HG03439 (cell line): ENCODE results near the gene PSORS1C2.

Experiments
- ATAC-seq: cut with Tn5 transposase; IDR thresholded peaks from one replicate; pipeline ENCODE4 v1.9.1; 2021; ENCODE audit warnings: mild to moderate bottlenecking, moderate library complexity; ENCODE audit not compliant: unreplicated experiment

The PSORS1C2 gene

DNA sequence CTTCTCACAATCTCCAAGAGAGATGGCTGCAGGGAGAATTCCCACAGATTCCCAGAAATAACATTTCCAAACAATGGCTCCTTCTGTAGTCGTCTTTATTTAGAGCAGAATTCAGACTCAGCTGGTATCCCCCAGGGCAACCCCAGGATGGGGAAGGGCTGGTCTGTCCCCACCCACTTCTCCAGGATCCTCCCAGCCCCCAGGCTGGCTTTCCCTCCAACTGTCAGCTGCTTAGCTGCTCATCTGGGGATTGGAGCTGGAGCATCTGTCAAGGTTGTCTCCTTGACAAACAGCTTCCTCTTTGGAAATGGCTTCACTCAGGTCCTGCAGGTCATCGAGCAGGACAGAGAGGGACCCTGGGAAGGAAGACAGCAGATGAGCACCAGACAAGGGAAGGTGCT is 3.5 kb upstream of the PSORS1C2 start:
- ATAC-seq, result no peak

DNA sequence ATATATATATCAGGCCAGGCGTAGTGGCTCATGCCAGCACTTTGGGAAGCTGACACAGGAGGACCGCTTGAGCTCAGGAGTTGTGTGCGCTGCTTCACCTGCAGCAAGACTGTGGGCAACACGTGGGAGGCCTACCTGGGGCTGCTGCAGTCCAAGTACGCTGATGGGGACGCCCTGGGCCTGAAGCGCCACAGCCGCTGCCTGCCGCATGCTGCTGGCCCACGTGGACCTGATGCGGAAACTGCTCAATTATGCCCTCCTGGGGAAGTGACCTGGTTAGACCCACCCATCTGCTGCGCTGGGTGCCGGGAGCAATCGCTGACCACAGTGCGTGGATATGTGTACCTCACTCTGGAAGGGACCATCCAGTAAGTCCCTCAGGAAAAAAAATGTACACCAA is 1.8 kb upstream of the PSORS1C2 start:
- ATAC-seq, result no peak

DNA sequence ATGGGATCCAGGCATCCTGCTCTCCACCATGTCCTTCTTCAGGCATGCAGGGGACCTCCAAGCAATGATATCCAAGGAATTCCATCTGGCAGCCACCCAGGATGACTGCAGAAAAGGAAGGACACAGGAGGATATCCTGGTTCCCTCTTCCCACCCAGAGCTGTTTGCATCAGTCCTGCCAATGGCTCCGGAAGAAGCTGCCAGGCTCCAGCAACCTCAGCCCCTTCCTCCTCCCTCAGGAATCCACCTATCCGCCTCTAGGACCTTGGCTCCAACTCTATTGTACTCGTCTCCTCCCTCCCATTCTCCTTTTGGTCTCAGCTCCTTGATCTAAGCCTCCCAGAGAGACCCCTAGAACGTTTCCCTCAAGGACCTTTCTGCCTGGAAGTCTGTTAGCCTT is 733 bp upstream of the PSORS1C2 start:
- ATAC-seq, result no peak

DNA sequence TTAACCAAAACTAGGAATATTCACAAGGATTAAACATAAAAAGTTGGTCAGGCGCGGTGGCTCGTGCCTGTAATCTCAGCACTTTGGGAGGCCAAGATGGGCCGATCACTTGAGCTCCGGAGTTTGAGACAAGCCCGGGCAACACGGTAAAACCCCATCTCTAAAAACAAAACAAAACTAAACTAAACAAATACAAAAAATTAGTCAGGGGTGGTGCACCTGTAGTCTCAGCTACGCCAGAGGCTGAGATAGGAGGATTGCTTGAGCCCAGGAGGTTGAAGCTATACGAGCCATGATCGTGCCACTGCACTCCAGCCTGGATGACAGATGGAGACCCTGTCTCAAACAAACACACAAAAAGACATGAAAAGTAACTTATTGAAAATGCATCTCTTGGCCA is 3.2 kb downstream of the PSORS1C2 start:
- ATAC-seq, result no peak

DNA sequence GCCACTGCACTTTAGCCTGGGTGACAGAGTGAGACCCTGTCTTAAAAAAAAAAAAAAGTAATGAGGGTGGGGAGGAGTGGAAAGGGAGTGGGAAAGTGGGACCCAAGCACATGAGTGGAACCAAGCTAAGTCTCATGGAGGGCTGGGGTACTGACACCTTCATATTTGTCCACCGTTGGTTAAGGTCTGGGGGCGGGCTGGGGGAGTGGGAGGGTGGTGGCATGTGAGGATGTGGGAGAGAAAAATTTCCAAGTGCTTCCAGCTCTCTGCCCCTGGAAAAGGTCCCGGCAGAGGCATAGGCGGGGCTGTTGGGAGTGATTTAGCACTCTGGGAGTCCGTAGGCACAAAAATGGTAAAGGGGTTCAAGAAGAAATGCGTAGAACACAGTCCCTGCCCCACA is 6.1 kb downstream of the PSORS1C2 start:
- ATAC-seq, result no peak

DNA sequence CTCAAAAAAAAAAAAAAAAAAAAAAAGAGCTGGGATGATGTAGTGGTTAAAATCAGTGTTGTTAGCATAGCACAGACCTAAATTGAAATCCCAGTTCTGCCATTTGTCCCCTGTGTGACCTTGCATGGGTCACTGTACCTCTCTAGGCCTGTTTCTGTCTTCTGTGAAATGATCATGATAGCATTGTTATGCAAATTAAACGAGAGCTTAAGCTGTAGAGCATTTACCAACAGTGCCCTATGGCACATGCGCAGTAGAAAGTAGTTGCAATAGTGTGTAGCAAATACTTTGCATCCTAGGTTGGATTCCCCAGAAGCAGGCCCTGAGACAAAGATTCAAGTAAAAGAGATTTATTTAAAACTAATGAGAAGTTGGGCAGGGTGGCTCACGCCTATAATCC is 7.3 kb downstream of the PSORS1C2 start:
- ATAC-seq, result no peak

DNA sequence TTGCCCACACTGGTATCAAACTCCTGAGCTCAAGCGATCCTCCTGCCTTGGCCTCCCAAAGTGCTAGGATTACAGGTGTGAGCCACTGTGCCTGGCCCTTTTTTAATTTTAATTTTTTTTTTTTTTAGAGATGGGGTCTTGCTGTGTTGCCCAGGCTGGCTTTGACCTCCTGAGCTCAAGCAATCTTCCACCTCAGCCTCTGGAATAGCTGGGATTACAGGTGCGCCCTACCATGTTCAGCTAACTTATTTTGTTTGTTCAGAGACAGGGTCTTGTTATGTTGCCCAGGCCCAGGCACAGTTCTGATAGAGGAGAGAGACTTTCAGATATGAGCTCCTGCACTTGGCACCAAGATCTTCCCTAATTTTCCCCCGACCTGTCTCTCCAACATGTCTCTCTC is 8.1 kb downstream of the PSORS1C2 start:
- no peak for ATAC-seq

DNA sequence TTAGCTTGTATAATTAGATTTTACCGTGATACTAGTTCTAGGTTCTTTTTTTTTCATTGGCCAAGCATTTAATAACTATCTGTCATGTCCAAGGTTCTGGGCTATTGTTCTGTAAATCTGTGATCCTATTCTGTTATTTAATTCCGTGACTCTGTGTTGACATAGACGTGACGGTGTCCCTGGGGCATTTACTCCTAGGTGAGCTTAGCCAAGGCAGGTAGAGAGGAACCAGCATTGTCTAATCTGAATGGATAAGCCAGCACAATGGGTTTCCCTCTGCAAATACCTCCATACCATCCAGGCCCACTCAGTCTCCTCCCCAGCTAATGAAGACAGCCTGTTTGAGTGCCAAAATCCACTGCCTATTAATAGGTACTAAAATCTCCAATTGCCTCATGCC is 9.7 kb downstream of the PSORS1C2 start:
- ATAC-seq, result no peak

DNA sequence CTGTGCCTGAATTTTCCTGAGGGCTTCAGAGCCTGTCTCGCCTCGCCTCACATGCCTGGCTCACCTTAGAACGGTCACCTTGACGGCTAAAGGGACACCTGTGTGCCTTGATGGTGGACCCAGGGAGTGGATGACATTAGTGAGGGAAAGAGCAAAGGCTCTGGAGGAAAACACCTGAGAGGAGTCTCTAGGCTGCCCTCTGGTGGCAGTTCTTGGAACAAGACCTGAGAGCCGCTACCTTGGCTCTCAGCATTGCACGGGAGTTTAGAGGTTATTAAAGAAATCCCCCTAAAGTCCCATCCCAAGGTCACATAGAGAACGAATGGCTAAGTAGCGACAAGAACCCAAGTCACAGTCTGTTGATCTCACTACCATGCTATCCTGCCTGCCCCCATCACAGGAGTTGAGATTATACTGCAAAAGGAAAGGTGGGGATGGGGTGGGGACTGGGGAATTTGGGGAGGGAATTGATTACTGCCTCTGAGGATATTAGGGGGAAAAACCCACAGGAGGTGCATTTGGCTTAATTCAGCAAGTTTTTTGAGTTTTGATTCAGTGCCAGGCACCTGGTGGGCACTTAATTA is 10.7 kb downstream of the PSORS1C2 start:
- ATAC-seq, result no peak

DNA sequence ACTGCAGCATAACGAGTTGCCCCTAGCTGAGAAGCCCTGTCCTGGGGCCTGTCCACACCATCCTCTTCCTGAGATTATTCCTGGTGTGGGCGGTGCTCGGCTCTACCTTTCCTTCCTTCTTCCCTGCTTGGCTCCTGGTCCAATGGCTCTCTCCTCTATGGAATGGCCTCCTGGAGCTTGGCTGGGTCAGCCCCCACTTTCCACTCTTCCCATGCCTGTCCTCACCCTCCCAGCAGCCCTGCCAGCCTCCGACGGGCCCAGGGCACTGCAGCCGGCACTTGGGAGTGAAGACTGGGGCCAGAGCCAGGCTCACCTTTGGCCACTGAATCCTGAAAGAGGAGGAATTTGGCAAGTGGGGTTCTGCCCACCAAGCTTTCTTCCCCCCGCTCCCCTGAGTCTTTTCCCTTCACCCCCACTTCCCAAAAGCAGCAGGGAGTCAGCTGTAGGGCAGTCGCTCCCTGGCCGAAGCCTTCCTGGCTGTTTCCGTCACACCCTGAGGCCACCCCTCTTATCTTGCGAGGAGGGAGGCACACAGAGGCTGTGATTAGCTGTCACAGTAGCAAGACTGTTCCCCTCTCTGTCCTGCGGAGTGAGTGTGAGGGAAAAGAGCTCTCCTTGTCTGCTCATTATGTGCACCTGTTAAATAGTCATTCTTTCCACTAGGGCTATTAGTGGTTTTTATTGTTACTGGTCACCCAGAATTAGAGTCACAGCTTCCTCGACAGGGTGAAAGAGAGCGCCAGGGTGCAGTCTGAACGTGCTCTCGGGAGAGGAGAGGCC is 12.3 kb downstream of the PSORS1C2 start:
- ATAC-seq, result no peak

DNA sequence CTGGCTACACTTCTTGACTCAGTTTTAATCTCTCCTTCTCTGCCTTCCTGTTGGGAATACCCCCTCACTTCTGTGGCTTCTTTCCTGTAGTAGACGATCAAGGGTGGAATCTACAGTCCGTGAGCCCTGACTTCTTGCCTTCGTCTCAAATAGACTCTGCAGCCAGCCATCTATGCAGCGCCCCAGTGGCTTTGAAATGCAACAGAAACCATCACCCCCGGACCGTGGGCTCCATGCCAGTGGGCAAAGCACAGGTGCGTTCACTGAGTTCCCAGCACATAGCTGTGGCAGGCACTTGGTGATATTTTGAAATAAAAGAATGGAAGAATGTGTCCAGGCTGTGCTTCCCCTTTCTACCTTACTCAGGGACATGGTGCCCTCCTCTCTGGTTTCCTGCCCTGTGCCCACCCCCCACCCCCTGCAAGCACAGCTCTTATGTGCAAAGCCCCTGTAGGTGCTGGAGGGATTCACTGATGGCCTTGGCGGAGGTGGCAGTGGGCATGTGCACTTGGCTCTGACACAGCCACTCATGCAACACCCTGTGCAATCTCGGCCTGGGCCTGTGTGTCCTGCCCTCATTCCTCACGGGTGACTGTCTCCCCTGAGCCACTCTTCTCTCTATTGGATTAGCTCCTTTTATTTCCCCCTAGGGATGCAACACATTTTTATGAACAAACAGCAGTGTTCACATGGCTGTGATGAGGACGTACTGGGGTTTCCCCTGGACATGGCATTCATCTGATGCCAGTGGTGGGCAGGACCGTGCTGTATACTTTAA is 13.1 kb downstream of the PSORS1C2 start:
- ATAC-seq, result no peak

DNA sequence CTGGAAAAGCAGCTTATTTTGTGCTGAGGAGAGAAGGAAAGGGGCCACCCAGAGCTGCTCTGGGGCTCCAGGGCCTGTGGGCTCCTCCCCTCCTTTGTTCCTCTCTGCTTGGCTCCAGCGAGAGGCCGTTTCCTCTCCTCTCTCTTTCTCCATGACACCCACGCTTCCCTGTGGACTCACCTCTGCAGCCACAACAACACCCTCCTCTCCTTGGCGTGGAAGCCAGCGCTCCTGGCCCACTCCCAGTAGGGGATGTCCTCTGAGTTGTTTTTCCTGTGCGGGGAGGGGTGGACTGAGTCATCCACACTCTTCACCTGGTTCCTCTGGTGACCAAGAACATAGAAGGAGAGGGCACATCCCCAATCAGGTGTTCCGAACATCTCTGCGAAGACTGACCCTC is 13.7 kb downstream of the PSORS1C2 start:
- ATAC-seq, result no peak

DNA sequence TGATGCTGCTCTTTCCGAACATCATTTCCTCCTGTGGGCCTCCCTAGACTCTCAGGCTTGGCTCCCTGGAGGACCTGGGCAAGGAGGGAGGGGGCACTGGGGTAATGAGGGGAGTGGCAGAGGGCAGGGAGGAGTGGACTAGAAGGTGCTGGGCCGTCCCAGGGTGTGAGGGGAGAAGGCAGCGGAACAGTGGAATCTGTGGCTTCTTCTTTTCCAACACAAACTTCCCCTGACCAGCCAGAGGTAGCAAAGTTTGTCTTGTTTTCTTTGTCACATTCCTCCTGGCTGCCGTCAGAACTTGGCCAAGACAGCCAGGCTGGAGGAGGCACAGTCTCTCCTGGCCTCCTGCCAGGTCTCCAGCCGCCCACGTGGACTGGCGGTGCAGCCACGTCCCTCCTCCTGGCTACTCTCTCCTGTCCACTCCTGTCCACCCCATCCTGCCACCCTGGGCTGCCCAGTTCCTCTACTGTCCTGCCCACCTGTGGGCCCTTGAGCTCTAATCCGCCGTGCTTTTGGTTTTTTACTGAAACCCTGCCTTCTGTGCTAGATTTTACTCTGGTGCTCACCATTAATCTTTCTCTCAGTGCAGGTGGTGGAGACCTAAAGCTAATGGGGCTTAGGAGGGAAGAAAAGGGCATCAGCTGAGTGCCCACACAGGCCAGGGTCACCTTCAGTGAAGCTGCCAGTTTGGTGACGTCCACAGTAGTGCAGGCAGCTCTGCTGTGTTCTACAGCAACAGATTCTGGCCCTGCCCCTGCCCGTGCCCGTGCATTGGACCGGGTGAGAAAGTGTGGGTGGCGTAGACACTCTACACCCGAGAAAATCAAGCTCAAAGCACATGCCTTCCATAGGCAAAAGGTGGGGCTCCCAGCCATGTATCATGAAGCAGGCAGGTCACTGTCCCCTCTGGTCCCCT is 15.8 kb downstream of the PSORS1C2 start:
- ATAC-seq, result no peak

DNA sequence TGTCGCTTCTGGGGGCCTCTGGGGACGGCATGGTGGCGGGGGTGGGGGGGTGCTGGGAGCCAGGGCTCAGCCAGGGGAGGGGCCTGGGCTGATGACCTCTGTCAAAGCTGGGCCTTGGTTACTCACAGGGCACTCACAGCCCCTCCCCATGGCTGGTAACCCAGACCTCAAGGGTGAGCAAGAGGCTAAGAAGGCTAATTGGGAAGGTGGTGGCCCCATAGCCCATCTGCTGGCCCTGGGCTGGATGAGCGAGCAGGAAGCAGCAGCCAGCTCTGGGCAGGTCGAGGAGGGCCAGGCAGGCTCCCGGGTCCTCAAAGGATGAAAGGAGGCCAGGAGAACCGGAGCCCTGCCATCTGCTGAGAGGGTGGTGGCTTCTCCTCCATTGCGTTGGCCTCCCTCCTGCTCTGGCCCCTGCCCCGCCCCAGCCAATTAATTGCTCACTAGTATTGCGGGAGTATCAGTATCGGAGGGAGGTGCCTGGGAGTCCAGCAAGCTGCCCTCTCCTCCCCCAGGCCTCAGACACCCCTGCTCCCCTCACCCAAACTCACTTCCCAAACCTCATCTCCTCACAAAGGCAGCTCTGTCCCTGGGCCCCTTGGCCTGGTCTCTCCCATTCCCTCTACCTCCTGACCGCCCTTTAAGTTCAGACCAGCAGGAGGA is 17.6 kb downstream of the PSORS1C2 start:
- no peak for ATAC-seq

DNA sequence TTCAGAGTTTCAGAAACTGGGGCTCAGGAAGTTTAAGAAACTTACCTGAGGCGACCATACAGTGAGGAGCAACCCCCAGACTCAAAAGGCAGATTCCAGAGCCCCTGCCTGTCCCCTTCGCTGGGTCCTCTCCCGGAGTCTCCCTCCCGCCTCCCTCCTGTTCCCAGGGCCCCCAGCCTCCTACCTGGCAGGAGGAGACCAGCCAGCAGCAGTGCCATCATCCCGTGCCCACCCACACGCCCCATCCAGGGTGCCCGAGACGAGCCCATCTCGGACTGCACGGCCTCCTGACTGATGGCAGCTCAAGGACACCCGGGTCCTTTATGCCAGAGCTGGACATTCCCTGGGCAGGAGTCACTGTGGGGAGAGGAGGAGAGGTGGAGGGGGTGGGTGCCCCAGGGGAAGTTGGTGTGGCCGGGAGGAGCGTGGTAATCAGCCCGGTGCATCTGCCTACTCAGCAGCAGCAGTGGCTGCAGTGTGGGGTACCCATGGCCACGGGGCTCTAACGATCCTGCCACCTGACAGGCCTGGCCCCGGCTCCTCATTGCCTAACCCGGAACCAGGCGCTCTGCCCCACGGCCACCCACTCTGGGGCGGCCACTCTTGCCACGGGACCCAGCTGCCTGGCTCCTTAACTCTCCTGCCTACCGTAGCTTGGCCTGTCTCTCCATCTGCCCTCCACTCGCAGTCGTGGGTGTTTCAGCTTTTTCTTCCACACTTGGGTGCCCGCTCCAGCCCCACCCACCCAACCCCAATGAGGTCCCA is 18.5 kb downstream of the PSORS1C2 start, which contains the start of gene CDSN:
TSS of gene CDSN (minus strand) at position 296 of the 765 bp plus-strand sequence. CDS start at position 269, 27 bp downstream.
- no peak for ATAC-seq

DNA sequence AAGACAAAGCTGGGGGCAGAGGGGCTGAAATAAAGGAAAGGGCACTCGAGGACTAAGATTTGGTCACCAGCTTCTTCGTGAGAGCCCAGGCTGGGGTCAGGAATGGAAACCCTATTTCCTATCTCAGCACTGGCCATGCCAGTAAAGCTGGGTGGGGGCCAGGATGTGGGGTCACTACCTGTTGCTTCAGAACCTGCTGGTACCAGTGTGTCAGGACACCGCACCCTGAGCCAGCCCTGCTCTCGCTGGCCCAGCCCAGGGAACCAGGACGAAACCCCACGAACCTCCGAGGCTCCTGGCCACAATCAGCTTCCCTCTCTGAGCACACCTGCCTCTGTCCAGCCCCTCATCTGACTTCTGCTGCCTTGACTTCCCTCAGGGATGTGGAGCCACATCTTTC is 20.7 kb downstream of the PSORS1C2 start:
- no peak for ATAC-seq

DNA sequence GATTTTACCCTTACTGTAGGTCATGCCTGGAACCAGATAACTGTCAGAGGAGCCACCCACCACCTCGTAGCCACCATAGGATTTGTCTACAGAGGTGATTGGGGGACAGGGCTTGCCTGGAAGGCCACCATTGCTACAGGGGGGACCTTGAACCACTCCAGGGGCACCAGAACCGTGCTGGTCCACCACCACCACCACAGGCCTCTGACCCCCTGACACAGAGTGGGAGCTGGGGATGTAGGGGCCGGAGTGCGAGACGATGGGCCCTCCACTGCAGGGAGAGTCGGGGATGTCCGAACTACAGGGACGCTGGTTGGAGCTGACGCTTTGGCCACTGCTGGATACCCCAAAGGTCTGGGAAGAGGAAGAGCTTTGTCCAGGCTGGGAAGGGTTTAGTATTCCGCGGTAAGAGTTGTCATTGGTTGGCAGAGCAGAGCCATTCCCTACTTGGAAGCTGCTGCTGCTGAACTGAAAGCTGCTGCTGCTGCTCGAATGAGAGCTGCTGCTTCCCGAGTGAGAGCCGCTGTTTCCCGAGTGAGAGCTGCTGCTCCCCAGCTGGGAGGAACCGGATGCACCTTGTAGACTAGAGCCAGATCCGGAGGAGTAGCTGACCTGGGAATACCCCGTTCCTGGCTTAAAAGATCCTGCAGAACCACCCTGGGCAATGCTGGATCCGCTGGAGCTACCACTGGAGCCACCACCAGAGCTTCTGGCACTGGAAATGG is 22.0 kb downstream of the PSORS1C2 start:
- no peak for ATAC-seq

DNA sequence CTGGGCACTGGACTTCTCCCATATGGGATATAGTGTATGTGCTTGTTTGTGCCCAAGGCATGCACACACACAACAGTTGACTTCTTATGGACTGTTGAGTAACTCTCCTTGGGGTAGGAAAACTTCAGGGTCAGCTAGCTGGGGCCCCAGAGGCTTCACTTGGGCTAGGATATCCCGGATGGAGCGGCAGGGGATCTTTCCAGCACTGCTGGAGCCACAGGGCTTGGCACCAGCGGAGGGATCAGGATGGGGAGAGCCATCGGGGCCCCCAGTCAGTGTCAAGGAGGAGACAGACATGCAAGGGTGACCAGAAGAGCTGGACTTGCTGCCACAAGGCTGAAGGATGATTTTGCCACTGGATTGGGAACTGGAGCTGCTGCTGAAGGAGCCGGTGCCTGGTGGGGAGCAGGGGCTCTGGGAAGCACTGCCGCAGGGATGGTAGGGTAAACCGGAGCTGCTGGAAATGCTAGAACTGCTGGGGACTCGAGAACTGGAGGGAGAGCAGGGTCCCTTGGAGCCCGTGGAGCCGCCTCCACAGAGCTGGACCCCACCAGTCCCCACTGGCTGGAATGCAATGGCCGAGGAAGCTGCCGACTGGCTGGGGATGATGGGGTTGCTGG is 22.8 kb downstream of the PSORS1C2 start:
- ATAC-seq, result no peak
